Liver (tissue), 3 donors: ENCODE results near the gene CSNK1D.

ENCODE experiments used
- ATF3 ChIP-seq: IDR thresholded peaks from 2 replicates; pipeline ENCODE4 v1.6.1; 2016; ENCODE audit warnings: antibody characterized with exemption
- CTCF ChIP-seq: fragments of 150-350 bp; IDR thresholded peaks from 2 replicates; pipeline ENCODE4 v1.5.1; 2017; ENCODE audit warnings: improper control_type of control experiment, low read depth, low read length; ENCODE audit not compliant: missing input control
- EGR1 ChIP-seq, 2 donors: IDR thresholded peaks; 2 replicates each; pipeline ENCODE4 v1.6.1; 2016 to 2018; ENCODE audit warnings: antibody characterized with exemption in 2 of 2, low read depth in 2 of 2
- JUND ChIP-seq, 2 donors: IDR thresholded peaks; 2 replicates each; pipeline ENCODE4 v1.6.1; 2016; ENCODE audit warnings: antibody characterized with exemption in 2 of 2
- REST ChIP-seq: IDR thresholded peaks from 2 replicates; pipeline ENCODE4 v1.6.1; 2016; ENCODE audit warnings: antibody characterized with exemption, mild to moderate bottlenecking
- RXRA ChIP-seq, 2 donors: IDR thresholded peaks; 2 replicates each; pipeline ENCODE4 v1.6.1; 2017 to 2018; ENCODE audit warnings: antibody characterized with exemption in 2 of 2, mild to moderate bottlenecking in 1 of 2
- SP1 ChIP-seq: IDR thresholded peaks from 2 replicates; pipeline ENCODE4 v1.6.1; 2018; ENCODE audit warnings: antibody characterized with exemption, mild to moderate bottlenecking
- TAF1 ChIP-seq: conservative IDR thresholded peaks from 2 replicates; pipeline ENCODE4 v1.6.1; 2016; ENCODE audit warnings: antibody characterized with exemption, mild to moderate bottlenecking
- YY1 ChIP-seq: IDR thresholded peaks from 2 replicates; pipeline ENCODE4 v1.6.1; 2016; ENCODE audit warnings: antibody characterized with exemption, mild to moderate bottlenecking
- donor health status: healthy.
- donor health status: healthy.

- TF ChIP-seq CTCF (no peak), REST (no peak), SP1 (no peak), TAF1 (no peak), JUND (IDR thresholded peaks at IDR 0.05) (no peak), YY1 (no peak), ATF3 (no peak), EGR1 (IDR thresholded peaks at IDR 0.05; ENCODE audit: low read depth in 2 of 2) (no peak), RXRA (IDR thresholded peaks at IDR 0.05) (no peak)
Measured at GRCh38 chr17:82248815-82249674, 24.5 kb downstream of the CSNK1D start.
